ENCODE data around the gene ERBIN. TPM values are rescaled to one million over a fixed set of nuclear protein-coding genes. Genes with fewer than 3 reads are reported as not detected.

Gene ERBIN
- total and polyA plus RNA-seq, 9 of the 15 experiments (the other 6 are each of a cell fraction or from before 2014, with no cell fraction given): 11.9 to 72.8 (median 41.7) TPM

GRCh38 chr5:65925601-65926275 lies 637 bp upstream of the ERBIN start (continued):
- TF ChIP-seq THAP12 (CRISPR knock-in tag; IDR thresholded peaks at IDR 0.05) (peak; percentile 33; the same call in 1 of the 2 replicates), ZNF347 (CRISPR knock-in tag; IDR thresholded peaks at IDR 0.05; ENCODE audit: low read depth) (no peak), TCF15 (CRISPR knock-in tag; IDR thresholded peaks at IDR 0.05) (no peak), TEAD4 (IDR thresholded peaks at IDR 0.05; ENCODE audit: low read length) (no peak), TEAD4 (CRISPR knock-in tag; IDR thresholded peaks at IDR 0.05; ENCODE audit: borderline replicate concordance) (no peak), TEAD2 (tag; IDR thresholded peaks at IDR 0.05) (no peak), FOXJ2 (tag; IDR thresholded peaks at IDR 0.05) (no peak), ZNF124 (CRISPR knock-in tag; IDR thresholded peaks at IDR 0.05) (no peak), KHSRP (IDR thresholded peaks at IDR 0.05) (no peak), NELFE (IDR thresholded peaks at IDR 0.05; ENCODE audit: insufficient read depth, insufficient read length) (no peak), ZNF511 (CRISPR knock-in tag; IDR thresholded peaks at IDR 0.05) (peak; percentile 69; the same call in 1 of the 2 replicates), ZNF311 (CRISPR knock-in tag; IDR thresholded peaks at IDR 0.05) (no peak), SMARCA5 (IDR thresholded peaks at IDR 0.05) (no peak), ETV6 (IDR thresholded peaks at IDR 0.05; ENCODE audit: borderline replicate concordance in 1 of 2, low read depth in 2 of 2, low read length in 1 of 2) (no peak), ETV6 (CRISPR knock-in tag; IDR thresholded peaks at IDR 0.05; ENCODE audit: borderline replicate concordance) (no peak), SNIP1 (IDR thresholded peaks at IDR 0.05; ENCODE audit: low read depth) (no peak), SNAPC5 (CRISPR knock-in tag; IDR thresholded peaks at IDR 0.05) (no peak)

Measured in K562 (cell line).